Epithelial cell of esophagus (primary cell): ENCODE measurements around the gene TUFM.

Source experiments
- DNase-seq: peaks from one replicate; pipeline ENCODE4 v3.0.0; 2010; ENCODE audit warnings: low read depth
- H3K4me3 ChIP-seq: 2 replicates; pipeline ENCODE4 v1.5.1; 2011; ENCODE audit warnings: mild to moderate bottlenecking, low read length, control low read depth
- CTCF ChIP-seq: IDR thresholded peaks from 2 replicates; pipeline ENCODE4 v1.5.1; 2011; ENCODE audit warnings: low read depth, mild to moderate bottlenecking, low read length, control low read depth, inconsistent platforms; ENCODE audit not compliant: insufficient read depth; ENCODE audit errors: missing control alignments

The TUFM gene

GRCh38 chr16:28878083-28878926 is 32.2 kb upstream of the TUFM start, which contains the start of gene ATP2A1:
Gene ATP2A1, plus strand, starts transcription at chr16:28878488. Its CDS starts 184 bp downstream, at chr16:28878672.
- no peak for TF ChIP-seq CTCF
- peak within 1 kb of the TSS; percentile 62 for H3K4me3 ChIP-seq
- DNase-seq: no peak

- no peak for DNase-seq
- H3K4me3 ChIP-seq: no peak overlapping the region
- TF ChIP-seq CTCF: no peak
Observed at GRCh38 chr16:28877655-28878000, 31.5 kb upstream of the TUFM start.

- no peak for DNase-seq
- no peak overlapping the region for H3K4me3 ChIP-seq
- TF ChIP-seq CTCF: no peak
Observed at GRCh38 chr16:28876973-28877654, 31.0 kb upstream of the TUFM start.

- no peak overlapping the region for H3K4me3 ChIP-seq
- TF ChIP-seq CTCF: no peak
- DNase-seq: no peak
Observed at GRCh38 chr16:28876019-28876659, 30.0 kb upstream of the TUFM start.

GRCh38 chr16:28875134-28876018 is 29.2 kb upstream of the TUFM start:
- DNase-seq: no peak
- peak; percentile 6 for TF ChIP-seq CTCF
- H3K4me3 ChIP-seq: no peak overlapping the region

- TF ChIP-seq CTCF: no peak
- DNase-seq: no peak
- H3K4me3 ChIP-seq: no peak overlapping the region
Observed at GRCh38 chr16:28874406-28874805, 28.3 kb upstream of the TUFM start.
